ENCODE data around the gene CNGA2. TPM values are rescaled to one million over a fixed set of nuclear protein-coding genes. Genes with fewer than 3 reads are reported as not detected.

Gene CNGA2
- total and polyA plus RNA-seq, 2 experiments from 2014 or later, result not detected

DNA sequence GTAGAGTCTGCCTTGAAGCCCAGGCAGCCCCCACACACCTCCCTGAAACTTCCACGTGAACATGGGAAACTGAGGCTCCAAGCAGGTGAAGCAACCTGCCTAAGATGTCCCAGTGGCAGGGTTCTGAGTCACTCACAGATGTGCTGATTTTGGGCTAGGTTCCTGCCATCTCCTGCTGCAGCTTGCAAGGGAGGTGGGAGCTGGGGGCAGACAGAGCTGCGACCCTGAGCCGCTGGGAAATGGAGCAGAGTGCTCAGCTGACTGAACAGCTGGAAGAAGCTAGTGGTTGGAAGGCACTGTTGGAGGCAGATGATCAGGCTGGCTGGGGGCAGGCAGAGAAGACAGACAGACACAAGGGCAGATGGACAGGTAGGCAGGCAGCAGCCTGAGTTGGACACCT, 22.3 kb upstream of the CNGA2 start:
- TF ChIP-seq CREB1 (CRISPR knock-in tag; IDR thresholded peaks at IDR 0.05; ENCODE audit: low read depth), result no peak
- TF ChIP-seq NANOG (IDR thresholded peaks at IDR 0.05; ENCODE audit: borderline replicate concordance), result no peak
- TF ChIP-seq ZNF331 (CRISPR knock-in tag; IDR thresholded peaks at IDR 0.05; ENCODE audit: low read depth), result no peak
- TF ChIP-seq EZH2 (IDR thresholded peaks at IDR 0.05; ENCODE audit: low read depth, unreplicated experiment), result no peak
- TF ChIP-seq, protein P1, sequence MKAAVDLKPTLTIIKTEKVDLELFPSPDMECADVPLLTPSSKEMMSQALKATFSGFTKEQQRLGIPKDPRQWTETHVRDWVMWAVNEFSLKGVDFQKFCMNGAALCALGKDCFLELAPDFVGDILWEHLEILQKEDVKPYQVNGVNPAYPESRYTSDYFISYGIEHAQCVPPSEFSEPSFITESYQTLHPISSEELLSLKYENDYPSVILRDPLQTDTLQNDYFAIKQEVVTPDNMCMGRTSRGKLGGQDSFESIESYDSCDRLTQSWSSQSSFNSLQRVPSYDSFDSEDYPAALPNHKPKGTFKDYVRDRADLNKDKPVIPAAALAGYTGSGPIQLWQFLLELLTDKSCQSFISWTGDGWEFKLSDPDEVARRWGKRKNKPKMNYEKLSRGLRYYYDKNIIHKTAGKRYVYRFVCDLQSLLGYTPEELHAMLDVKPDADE (IDR thresholded peaks at IDR 0.05), result no peak
- no peak for TF ChIP-seq CTCF (conservative IDR thresholded peaks at IDR 0.05; ENCODE audit: low read depth in 2 of 2)
- no peak for TF ChIP-seq JUNB (IDR thresholded peaks at IDR 0.05; ENCODE audit: unreplicated experiment)
- TF ChIP-seq EZH2phosphoT487 (IDR thresholded peaks at IDR 0.05; ENCODE audit: unreplicated experiment), result no peak
- TF ChIP-seq REST (IDR thresholded peaks at IDR 0.05; ENCODE audit: unreplicated experiment), result no peak
- TF ChIP-seq ZNF462 (CRISPR knock-in tag; IDR thresholded peaks at IDR 0.05), result no peak
- no peak for TF ChIP-seq ZNF114 (CRISPR knock-in tag; IDR thresholded peaks at IDR 0.05)
- no peak for TF ChIP-seq POLR2AphosphoS5 (IDR thresholded peaks at IDR 0.05; ENCODE audit: low read depth)
- no peak for TF ChIP-seq STAT1 (IDR thresholded peaks at IDR 0.05; ENCODE audit: unreplicated experiment)
- Histone ChIP-seq H2AFZ (no peak overlapping the region), H3K9me2 (ENCODE audit: insufficient read depth) (no peaks in the 10 kb centered on the region), H4K20me1 (replicated peaks; ENCODE audit: insufficient read depth) (no peaks in the 10 kb centered on the region), H3K27me3 (ENCODE audit: insufficient read depth) (no peaks in the 10 kb centered on the region), H3K4me1 (ENCODE audit: insufficient read depth) (no peaks in the 10 kb centered on the region; the same call in 1 of the 2 replicates), H3K4me2 (no peak overlapping the region), H3K4me3 (no peak overlapping the region), H3K79me2 (replicated peaks; ENCODE audit: insufficient read depth) (no peaks in the 10 kb centered on the region), H3K27ac (ENCODE audit: low read depth) (no peak overlapping the region), H3K36me3 (ENCODE audit: insufficient read depth) (no peaks in the 10 kb centered on the region), H3F3A (replicated peaks; ENCODE audit: low read depth) (no peaks in the 10 kb centered on the region)
- no peaks in the 10 kb centered on the region for H3K36me3 Mint-ChIP-seq (ENCODE audit: low read depth)
- ATAC-seq, result no peak
- H3K4me1 Mint-ChIP-seq, result peaks cover 11% of the 10 kb centered on the region; the same call in 2 of the 3 replicates
- H3K4me3 Mint-ChIP-seq, result no peak overlapping the region
- no peak for DNase-seq (ENCODE audit: low spot score)
- peaks cover 3% of the 10 kb centered on the region for H3K27me3 Mint-ChIP-seq (ENCODE audit: insufficient read depth, low read depth, poor library complexity)
- H3K9me3 Mint-ChIP-seq, result no peaks in the 10 kb centered on the region
- no peak overlapping the region for H3K27ac Mint-ChIP-seq

Data from GM23338 (cell line).